A673 (cell line): ENCODE data around the gene LMF1. TPM values are rescaled to one million over a fixed set of nuclear protein-coding genes. Genes with fewer than 3 reads are reported as not detected.

Experiments
- BruUV-seq: library from RNA; stranded (reverse); fragments of 400-500 nt; replicated peaks from 2 replicates; lab custom pipeline; 2021; lab: Mats Ljungman, UMichigan
- CTCF ChIA-PET: fragments of 300-600 bp; sonication (Branson Sonifier 250); formaldehyde crosslinking; loops from one replicate; lab custom pipeline; 2022; ENCODE audit warnings: antibody characterized with exemption; lab: Charles Lee
- POLR2A ChIA-PET: fragments of 300-600 bp; sonication (Branson Sonifier 250); formaldehyde crosslinking; loops from one replicate; lab custom pipeline; 2022; ENCODE audit warnings: antibody characterized with exemption; ENCODE audit not compliant: low non-redundant PET; lab: Charles Lee
- DNase-seq: peaks from one replicate; pipeline ENCODE4 v3.0.0-alpha.2; 2015; ENCODE audit warnings: low spot score
- H3K27ac ChIP-seq: fragments of 200-600 bp; sonication (generic); 2 replicates; pipeline ENCODE4 v1.5.1; 2016; ENCODE audit warnings: mixed run types, low read depth, mild to moderate bottlenecking, mixed read lengths, antibody characterized with exemption, low read length; ENCODE audit not compliant: poor library complexity, severe bottlenecking
- H3K27me3 ChIP-seq: fragments of 200-600 bp; sonication (generic); replicated peaks from 2 replicates; pipeline ENCODE4 v1.6.1; 2017; ENCODE audit warnings: mixed run types, low read depth, mild to moderate bottlenecking, mixed read lengths, antibody characterized with exemption, low read length; ENCODE audit not compliant: insufficient read depth, poor library complexity
- H3K36me3 ChIP-seq: fragments of 200-600 bp; sonication (generic); 2 replicates; pipeline ENCODE4 v1.6.1; 2016; ENCODE audit warnings: mixed run types, mild to moderate bottlenecking, mixed read lengths, antibody characterized with exemption, low read length; ENCODE audit not compliant: insufficient read depth, poor library complexity, severe bottlenecking
- H3K4me1 ChIP-seq: fragments of 200-600 bp; sonication (generic); 2 replicates; pipeline ENCODE4 v1.6.1; 2017; ENCODE audit warnings: mixed run types, mild to moderate bottlenecking, mixed read lengths, antibody characterized with exemption, low read length; ENCODE audit not compliant: insufficient read depth, poor library complexity, severe bottlenecking
- H3K4me3 ChIP-seq: fragments of 200-600 bp; sonication (generic); 2 replicates; pipeline ENCODE4 v1.5.1; 2016; ENCODE audit warnings: low read depth, mixed run types, mild to moderate bottlenecking, mixed read lengths, low read length; ENCODE audit not compliant: poor library complexity, severe bottlenecking
- H3K9me3 ChIP-seq: fragments of 200-600 bp; sonication (generic); 2 replicates; pipeline ENCODE4 v1.6.1; 2016; ENCODE audit warnings: mixed run types, low read depth, mild to moderate bottlenecking, mixed read lengths, antibody characterized with exemption, low read length; ENCODE audit not compliant: poor library complexity, severe bottlenecking
- EZH2 ChIP-seq: fragments of 200-600 bp; sonication (generic); IDR thresholded peaks from 2 replicates; pipeline ENCODE4 v1.6.1; 2017; ENCODE audit warnings: borderline replicate concordance, low read depth, mild to moderate bottlenecking, mixed read lengths, antibody characterized with exemption, low read length; ENCODE audit not compliant: poor library complexity, severe bottlenecking
- intact Hi-C: fragments of 100-400 bp; cut with micrococcal nuclease; formaldehyde crosslinking; loops from one replicate; pipeline ENCODE4 v1.10.0; 2022; ENCODE audit not compliant: unreplicated experiment
- total RNA-seq: library from RNA; stranded (reverse); gene quantifications from 2 replicates; pipeline ENCODE4 v1.2.3, GENCODE V29; 2021
- TF ChIP-seq, protein P1 (sequence below): fragments of 300-800, 200-600 bp; sonication (generic); conservative IDR thresholded peaks from 2 replicates; pipeline ENCODE4 v1.5.1; 2017; ENCODE audit warnings: low read depth, mild to moderate bottlenecking, antibody characterized with exemption, low read length, moderate library complexity, mixed read lengths

The LMF1 gene
- total RNA-seq, 1 experiment from 2014 or later, result 21.0 TPM

GRCh38 chr16:939311-939710 lies 31.5 kb downstream of the LMF1 start:
- POLR2A ChIA-PET, result no interaction called here
- CTCF ChIA-PET, result no interaction called here
- no peak for TF ChIP-seq EZH2
- TF ChIP-seq, protein P1, sequence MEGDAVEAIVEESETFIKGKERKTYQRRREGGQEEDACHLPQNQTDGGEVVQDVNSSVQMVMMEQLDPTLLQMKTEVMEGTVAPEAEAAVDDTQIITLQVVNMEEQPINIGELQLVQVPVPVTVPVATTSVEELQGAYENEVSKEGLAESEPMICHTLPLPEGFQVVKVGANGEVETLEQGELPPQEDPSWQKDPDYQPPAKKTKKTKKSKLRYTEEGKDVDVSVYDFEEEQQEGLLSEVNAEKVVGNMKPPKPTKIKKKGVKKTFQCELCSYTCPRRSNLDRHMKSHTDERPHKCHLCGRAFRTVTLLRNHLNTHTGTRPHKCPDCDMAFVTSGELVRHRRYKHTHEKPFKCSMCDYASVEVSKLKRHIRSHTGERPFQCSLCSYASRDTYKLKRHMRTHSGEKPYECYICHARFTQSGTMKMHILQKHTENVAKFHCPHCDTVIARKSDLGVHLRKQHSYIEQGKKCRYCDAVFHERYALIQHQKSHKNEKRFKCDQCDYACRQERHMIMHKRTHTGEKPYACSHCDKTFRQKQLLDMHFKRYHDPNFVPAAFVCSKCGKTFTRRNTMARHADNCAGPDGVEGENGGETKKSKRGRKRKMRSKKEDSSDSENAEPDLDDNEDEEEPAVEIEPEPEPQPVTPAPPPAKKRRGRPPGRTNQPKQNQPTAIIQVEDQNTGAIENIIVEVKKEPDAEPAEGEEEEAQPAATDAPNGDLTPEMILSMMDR, result no peak
- Histone ChIP-seq H3K36me3 (no peaks in the 10 kb centered on the region), H3K4me3 (no peak overlapping the region), H3K4me1 (no peaks in the 10 kb centered on the region), H3K27ac (no peak overlapping the region), H3K27me3 (no peaks in the 10 kb centered on the region), H3K9me3 (peaks cover 12% of the 10 kb centered on the region)
- intact Hi-C loops, result no loop called here
- no TSS peak for BruUV-seq
- no peak for DNase-seq

DNA sequence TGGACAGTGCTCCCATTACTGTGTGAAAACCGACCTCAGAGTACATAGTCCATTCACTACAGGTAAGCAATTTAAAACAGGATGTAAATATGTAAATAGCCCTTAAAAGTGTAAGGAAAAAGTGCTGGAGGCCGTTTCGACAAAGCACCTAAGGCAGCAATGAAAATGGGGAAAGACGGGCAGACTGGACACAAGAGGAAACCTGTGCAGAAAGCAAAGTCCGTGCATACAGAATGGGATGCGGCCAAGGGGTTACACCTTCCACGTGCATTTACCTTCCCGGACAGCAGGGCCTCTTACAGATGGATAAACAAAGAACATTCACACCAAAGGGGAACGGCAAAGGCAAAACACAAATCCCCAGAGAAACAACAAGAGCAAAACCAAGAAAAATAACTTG lies 32.0 kb downstream of the LMF1 start:
- Histone ChIP-seq H3K27me3 (no peaks in the 10 kb centered on the region), H3K4me1 (no peaks in the 10 kb centered on the region), H3K4me3 (no peak overlapping the region), H3K36me3 (no peaks in the 10 kb centered on the region), H3K27ac (no peak overlapping the region), H3K9me3 (peaks cover 12% of the 10 kb centered on the region)
- CTCF ChIA-PET, result no interaction called here
- BruUV-seq, result no TSS peak
- POLR2A ChIA-PET, result no interaction called here
- intact Hi-C loops, result no loop called here
- TF ChIP-seq EZH2, result no peak
- TF ChIP-seq, protein P1, result no peak
- no peak for DNase-seq

GRCh38 chr16:938136-938535 lies 32.6 kb downstream of the LMF1 start:
- ChIA-PET CTCF (no interaction called here), POLR2A (no interaction called here)
- TF ChIP-seq, protein P1, result no peak
- TF ChIP-seq EZH2, result no peak
- H3K27ac ChIP-seq, result no peak overlapping the region
- H3K27me3 ChIP-seq, result no peaks in the 10 kb centered on the region
- H3K4me3 ChIP-seq, result no peak overlapping the region
- peaks cover 3% of the 10 kb centered on the region for H3K36me3 ChIP-seq
- no TSS peak for BruUV-seq
- intact Hi-C loops, result no loop called here
- H3K9me3 ChIP-seq, result peaks cover 12% of the 10 kb centered on the region
- no peaks in the 10 kb centered on the region for H3K4me1 ChIP-seq
- DNase-seq, result no peak
